ENCODE measurements around the gene SGIP1.

Gene SGIP1

DNA sequence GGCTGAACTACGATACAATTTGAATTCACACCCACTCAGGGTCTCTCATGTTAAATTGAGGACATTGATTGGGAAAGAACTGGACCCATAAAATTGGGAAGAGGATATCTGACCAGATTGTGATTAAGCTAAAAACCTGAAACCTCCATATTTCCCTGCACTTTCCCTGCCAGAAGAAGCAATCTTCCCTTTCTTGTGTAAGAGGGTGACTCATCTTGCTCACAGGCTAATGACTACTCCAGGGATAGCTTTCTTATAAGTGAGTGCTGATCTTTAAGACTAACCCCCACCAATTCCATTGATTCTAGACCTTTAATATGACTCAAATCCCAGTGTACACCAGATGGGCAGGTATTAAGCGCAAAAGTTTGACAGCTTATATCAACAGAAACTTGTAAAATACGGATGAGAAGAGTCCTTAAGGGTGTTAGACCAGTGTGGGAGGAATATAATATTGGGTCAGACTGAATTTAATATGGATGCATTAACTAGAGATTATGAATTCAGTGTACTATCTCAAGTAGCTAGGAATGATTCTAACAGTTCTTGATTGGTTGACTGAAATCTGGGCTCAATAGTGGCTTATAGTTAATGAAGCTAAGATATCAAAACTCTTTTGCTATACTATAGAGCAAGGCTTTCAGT lies 12.1 kb upstream of the SGIP1 start:
- DNase-seq: no peak

DNA sequence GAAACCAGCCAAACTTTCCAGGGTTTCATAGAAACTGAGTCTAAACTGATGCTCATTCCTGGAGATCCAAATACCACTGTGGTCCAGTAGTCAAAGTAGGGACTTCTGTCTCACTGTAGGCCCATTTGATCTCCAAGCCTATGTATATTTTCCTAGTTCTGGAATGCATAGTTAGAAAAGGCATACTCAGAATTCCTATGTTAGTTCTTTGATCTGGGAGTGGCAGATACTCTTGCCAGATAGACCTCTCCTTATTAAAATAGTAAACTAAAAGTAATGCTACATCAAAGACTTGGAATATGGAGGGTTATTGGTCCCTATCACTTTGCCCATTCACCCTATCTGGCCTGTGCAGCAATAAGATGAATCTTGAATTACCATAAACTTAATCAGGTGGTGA lies 10.4 kb upstream of the SGIP1 start:
- DNase-seq: no peak

DNA sequence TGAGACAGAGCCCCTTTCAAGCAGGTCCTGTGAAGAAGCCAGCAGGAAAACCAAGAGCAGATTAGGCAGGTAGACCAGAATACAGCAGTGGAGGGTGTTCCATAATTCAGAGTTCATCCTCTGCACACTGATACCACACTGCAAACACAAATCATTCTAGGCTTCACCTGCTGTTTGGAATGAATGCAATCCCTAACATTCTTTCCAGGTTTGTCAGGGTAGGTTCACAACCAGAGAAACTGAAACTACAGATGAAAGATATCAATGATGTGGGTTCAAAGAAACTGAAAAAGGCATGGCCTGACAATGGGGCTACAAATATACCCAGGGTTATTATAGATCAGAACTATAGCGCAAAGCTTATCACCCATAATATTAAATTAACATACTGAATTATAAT lies 8.9 kb upstream of the SGIP1 start:
- no peak for DNase-seq

DNA sequence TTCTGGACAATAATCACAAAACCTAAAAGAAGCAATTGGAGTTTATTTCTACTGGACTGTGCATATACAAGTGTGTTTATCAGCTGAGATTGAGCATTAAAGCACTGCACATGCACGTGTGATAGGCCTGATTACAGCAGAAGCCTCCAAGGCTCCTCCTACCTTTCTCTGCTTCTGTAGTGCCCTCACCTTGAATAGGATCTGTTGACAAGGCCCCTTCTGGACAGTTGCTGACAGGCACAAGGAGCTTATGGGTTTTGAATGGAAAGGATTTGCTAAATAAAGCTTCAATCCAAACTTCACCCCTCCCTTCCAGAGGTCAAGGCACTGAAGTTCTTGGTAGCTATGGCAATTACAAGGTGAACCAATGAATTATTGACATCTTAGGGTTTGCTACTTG lies 7.9 kb upstream of the SGIP1 start:
- no peak for DNase-seq

DNA sequence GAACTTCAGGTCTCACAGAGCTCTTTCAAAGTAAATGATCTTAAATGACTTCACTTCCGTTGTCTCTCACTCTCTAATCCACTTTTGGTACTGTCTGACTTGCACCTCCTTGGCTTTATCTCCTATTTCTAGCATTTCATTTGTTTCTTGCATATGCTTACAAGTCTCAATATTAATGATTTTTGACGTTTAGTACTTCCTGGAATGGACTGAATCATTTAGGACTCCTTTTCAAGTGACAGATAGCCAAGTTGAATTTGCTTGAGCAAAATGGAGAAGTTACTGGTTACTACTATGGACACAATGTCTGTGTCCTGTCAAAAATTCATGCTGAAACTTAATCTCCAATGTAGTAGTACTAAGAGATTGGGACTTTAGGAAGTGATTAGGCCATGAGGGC lies 7.0 kb upstream of the SGIP1 start:
- DNase-seq: no peak

DNA sequence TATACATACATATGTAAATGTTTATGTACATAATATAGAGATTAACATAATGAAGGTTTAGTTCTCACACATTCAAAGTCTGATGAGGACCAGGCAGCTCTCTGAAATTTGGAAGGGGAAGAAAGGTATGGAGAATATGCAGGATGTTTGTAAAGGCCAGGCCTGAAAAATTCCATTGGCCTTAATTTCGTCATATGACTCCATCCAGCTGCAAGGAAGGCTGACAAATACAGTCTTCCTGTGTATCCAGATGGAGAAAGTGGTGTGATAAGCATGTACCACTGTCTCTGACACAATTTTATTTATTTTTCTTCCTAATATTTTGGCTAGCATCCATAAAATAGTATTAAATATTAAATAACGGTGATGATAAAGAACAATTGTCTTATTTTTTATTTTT lies 6.3 kb upstream of the SGIP1 start:
- DNase-seq: no peak

DNA sequence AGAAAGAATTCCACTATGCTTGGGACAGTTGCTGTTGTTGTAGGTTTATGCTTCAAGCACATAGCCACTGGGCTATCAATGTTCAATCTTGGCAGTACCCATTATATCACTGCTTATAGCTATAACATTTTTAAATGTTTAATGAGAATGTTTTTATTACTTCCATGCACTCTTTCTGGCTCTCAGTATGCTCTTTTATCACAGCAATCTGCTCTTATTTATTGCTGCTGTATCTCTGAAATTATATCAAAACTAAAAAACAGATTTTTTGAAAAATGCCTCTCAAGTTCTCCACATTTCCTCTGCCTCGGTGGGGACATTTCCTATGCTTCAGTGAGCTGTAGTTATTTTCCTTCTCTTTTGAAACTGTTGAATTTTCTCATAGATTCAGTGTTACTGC lies 5.4 kb upstream of the SGIP1 start:
- DNase-seq: no peak

DNA sequence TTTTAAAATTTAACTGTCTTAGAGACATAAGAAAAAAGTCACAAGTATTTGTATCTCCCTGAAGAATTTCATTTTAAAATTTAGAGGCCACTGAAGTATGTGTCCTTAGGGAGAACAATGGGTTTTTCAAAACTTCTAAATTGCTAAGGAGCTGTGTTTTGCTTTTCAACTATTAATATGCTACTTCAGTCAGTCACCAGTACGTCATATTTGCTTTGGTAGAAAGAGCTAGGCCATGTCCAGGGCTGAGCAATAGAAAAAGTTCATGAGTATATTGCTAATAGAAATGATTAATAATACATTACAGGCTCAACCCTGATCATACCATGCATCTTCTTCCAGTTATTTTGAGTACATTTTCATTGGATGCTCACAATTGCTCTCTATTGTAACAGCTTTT lies 1.7 kb upstream of the SGIP1 start:
- DNase-seq: no peak

DNA sequence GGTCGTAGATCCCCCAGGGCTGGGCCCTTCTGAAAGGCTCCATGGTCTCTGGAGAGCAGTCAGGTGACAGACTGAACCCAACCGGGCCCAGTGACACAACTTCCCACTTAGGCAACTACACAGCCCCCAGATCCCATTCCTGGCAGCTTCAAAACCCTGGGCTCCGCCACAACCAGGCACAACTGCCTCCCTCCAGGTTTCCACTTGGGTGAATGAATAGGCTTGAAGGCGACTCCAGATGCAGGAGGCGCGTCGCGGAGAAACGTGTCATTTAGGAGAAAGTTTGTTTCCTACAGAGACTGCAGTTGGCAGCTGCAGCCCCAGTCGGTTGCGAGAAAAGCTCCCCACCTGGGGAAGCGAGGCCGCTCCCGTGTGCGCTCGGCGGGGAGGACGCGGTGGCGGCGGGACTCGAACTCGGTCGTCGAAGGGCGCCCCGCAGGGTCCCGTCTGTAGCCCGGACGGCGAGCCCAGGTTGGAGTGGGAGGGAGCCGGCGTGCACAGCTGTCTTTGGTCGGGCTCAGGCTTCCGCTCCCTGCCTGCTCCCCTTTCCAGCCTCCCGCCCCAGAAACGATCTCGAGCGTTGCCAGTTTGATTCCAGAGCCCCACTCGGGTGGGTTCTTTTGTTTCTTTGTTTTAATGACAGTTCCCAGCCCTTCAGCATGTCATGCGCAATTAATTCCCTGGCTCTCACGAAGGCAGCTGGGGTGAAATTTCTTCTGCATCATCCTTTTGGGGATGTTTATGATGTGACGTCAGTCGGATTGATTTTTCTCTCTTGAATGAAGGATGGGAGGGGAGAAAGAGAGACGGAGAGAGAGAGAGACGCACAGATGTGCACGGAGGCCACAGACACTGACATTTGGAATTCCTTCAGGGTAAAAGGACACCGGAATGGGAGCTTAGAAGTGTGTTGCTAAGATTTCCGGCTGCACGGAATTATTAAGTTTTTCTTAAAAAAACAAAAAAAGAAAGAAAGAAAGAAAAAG lies 862 bp upstream of the SGIP1 start:
- DNase-seq: peak in 27 of 56 donors; percentile 6 to 68 (median 39)

DNA sequence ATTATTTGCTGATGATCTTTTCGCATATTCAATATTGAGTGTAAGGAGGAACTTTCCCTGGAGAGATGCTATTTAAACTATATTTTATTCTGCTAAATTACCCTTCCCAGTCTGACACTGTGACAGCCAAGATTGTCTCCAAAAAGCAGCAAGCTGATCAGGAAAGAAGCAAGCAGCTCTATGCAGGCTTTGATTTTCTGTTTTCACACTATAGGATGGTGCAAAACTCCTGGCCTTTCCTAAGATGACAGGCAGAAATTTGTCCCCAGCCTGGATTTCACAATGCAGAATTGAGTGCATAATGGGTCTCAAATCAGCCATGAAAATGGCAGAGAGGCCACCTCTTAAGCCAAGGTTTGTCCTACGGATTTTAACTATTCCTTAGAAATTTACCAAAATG lies 1.1 kb downstream of the SGIP1 start:
- DNase-seq: peak in 2 of 56 donors; percentile 5 to 22

DNA sequence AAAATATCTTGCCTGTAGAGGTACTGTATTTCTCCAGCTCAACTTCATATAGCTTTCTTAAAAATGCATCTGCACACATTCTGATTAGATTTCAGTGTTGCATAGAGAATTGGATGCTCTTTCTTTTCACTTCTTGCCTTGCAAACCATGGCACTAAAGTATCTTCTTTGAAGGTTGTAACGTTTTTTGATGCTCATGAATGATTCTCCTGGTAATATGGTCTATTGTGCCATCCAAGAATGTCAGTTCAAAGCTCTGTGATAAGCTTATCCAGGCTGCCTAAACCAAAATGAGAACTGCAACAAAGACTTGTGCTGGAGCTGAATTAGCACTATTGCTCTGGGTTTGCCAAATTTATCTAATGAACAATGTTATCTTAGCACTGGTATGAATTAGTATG lies 1.9 kb downstream of the SGIP1 start:
- no peak for DNase-seq

DNA sequence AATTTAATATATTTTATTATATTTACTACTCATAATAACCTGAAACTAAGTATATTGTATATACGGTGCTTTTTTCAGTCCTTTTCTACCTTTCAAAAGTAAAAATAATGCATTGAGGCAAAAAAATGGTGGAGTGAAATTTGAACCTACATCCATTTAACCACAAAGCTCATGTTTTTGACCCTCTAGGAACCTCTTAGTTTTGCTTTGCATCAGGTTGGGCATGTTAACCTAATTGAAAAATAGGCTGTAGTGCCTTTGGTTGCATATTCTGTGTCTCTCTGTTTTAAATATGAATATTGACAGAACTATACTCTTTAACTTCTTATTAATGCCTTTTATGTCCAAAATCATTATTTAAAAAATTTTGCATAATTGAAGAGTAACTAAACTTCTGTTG lies 3.8 kb downstream of the SGIP1 start:
- DNase-seq: no peak

DNA sequence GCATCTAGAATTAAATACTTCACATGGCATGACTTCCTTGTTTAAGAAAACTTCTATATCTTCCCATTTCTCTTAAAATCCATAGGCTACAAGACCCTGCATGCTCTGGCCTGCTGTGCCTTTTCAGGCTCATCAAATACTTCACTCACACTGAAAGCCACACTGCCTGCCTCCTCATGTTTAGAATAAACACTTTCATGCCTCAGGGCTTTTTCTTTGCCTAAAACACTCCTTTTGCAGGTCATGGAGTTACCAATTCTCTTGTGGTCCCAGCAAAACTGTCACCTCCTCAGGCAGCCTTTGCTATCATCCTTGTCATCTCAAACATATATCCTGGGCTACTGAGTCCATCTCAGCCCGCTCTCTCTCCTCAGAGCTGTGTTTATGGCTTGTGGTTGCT lies 5.5 kb downstream of the SGIP1 start:
- DNase-seq: no peak

DNA sequence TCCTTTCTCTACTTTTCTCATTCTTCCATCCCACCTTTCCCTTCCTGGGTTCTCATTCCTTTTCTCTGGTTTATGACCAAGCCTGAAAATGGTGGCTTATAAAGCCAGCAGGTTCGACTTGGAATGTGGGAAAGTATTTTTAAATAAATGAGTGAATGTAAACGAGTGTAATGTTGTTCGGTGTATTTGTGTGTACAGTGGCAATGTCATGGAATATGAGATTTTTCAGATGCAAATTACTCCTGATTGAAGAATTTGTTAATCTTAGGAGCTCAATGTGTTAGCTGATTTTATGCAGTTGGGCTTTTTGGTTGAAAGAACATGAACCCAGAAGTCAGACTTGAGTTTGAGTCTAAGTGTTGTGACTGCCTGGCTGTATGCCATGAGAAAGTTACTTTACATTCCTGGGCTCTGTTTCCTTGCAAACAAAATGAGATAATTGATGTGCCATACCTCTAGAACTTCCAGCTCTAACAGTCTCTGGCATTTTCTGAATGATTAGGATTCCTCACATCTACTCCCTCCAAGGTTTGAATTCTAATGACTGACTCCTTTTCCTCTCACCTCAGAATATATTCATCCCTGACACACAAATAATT lies 6.6 kb downstream of the SGIP1 start:
- DNase-seq: no peak

DNA sequence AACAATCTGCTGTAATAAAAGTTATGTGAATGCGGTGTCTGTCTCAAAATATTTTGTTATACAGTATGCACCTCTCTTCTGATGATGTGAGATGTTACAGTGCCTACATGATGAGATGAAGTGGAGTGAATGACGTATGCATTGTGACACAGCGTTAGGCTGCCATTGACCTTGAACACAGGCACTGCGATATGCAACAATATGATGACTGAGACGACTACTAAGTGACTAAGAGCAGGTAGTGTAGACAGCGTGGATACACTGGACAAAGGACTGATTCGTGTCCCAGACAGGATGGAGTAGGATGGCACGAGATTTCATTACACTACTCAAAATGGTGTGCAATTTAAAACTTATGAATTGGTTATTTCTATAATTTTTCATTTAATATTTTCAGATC lies 8.4 kb downstream of the SGIP1 start:
- no peak for DNase-seq

DNA sequence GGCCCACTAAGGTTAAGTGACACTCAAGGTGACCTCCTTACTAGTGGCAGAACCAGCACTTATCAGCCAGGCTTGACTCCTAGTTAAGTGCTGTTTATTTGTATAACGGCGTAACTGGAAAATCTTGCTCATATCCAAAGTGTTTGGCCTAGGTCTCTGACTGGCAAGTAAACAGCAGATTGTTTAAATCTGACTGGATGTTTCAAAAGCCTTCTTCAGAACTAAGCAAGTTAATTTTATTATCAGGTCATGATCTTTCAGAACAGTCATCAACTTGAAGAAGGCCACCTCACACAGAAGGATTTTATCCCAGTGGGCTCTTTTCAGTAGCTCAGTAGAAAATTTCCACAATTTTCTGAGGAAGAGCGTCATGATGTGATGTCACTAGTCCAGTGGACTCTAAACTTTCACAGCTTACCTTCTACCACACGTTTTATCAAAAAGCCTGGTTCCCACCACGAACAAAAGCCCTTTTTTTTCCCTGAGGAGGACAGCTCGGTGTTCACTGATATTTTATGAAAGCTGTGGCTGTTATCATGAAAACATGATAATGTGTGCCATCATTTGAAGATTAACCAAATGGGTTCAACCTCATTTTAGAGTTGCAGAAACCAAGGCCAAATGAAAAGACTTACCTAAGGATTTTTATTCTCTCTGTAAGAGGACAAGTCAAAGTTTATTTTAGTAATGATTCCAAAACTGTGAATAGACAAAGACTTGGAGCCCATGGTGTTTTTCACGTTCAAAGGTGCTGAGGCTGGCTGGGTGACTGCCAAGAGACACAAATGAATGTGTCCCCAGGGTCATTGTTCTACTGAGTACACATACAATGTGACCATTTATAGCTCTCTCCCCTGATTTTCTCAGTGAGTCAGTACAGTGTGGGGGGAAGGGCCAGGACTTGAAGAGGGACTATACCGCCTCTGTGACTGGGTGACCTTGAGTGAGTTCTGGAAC lies 9.1 kb downstream of the SGIP1 start:
- DNase-seq: peak in 35 of 56 donors; percentile 9 to 84 (median 49)

DNA sequence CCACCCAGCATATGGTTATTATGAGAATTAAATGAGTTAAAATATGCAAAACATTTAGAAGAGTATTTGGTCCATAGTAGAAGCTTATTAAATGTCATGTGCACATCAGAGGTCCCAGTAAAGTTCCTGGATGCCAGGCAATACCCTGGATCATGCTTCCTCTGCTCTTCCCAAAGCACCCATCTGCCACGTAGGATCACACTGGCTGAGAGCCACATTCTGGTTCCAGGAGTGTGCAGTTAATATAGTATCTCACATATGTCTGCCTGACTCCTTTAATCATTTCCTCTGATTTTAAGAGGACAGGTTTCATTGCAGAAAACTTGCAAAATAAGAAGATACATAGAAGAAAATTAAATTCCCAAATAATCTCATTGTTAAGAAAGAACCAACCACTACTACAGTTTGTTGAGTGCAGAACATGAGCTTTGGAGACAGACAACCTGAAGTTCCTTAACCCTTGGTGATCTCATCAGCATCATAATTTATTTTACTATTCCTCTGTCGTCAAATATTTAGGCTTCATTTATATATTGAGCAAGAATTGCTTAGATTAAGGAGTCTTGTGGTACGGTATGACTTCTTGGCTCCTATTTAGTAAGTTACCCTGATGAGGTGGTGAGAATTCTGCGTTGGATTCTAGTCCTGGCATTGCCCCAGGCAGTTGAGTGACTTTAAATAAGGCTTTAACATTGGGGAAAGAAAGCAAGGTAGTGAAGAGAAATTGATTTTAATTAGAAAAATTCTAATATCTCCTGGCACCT lies 12.3 kb downstream of the SGIP1 start:
- DNase-seq: no peak

DNA sequence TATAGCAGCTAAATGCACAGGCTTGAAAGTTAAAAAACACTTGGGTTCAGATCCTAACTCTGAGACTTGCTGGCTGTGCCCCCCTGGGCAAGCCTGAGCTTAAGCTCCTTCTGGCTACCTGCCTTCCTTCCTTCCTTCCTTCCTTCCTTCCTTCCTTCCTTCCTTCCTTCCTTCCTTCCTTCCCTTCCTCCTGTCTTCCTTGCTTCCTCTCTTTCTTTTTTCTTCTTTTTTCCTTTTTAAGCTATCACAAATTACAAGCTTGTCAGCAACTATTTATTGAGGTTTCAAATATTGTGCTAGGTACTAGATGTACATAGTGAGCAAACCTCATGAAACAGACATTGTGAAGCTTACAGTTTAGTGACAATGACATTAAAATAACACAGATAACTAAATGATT lies 15.1 kb downstream of the SGIP1 start:
- no peak for DNase-seq

DNA sequence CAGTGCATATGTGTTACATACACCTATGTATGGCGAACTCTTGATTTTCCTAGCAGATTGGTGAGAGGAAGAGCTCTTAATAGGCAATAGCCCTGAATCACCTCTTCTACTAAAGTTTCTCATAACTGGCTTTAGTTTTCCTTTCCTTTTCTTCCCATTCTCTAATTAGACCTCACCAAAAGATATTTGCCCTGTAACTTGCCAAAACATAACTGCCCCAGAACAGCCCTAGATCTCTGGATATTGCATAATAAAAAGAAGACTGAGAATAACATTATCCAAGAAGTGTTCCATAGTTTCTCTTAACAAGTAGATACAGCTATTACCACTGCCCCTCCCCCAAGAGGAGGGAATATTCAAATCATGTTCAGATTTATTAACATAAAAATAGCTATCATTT lies 16.3 kb downstream of the SGIP1 start:
- DNase-seq: no peak

DNA sequence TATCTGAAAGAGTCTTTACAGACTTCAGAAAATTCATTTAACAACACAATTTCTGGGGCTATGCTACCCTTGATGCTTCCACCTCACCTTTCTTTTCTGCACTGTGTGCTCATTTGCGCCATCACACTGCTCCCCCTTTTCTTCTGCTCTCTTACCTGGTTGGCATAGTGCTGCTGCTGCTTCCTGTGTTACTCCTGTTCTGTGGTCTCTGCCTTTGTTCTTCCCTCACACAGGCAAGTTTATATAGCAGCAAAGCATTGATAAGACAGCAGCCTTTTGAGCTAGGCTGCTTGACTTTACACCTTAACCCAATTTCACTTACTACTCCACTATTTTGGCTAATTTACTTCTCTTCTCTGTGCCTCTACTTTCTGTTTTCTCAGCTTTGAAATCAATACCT lies 18.3 kb downstream of the SGIP1 start:
- DNase-seq: no peak
